ENCODE measurements around the gene ROCK2.

- TF ChIP-seq ZNF704 (tag by site-specific recombination; IDR thresholded peaks at IDR 0.05) = no peak
- TF ChIP-seq, protein P1, sequence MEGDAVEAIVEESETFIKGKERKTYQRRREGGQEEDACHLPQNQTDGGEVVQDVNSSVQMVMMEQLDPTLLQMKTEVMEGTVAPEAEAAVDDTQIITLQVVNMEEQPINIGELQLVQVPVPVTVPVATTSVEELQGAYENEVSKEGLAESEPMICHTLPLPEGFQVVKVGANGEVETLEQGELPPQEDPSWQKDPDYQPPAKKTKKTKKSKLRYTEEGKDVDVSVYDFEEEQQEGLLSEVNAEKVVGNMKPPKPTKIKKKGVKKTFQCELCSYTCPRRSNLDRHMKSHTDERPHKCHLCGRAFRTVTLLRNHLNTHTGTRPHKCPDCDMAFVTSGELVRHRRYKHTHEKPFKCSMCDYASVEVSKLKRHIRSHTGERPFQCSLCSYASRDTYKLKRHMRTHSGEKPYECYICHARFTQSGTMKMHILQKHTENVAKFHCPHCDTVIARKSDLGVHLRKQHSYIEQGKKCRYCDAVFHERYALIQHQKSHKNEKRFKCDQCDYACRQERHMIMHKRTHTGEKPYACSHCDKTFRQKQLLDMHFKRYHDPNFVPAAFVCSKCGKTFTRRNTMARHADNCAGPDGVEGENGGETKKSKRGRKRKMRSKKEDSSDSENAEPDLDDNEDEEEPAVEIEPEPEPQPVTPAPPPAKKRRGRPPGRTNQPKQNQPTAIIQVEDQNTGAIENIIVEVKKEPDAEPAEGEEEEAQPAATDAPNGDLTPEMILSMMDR (tag by site-specific recombination; IDR thresholded peaks at IDR 0.05) = no peak
- no peak for TF ChIP-seq REST (tag by site-specific recombination; IDR thresholded peaks at IDR 0.05)
- TF ChIP-seq ZSCAN5A (tag by site-specific recombination; IDR thresholded peaks at IDR 0.05) = no peak
- no peak for TF ChIP-seq ZBTB1 (tag by site-specific recombination; IDR thresholded peaks at IDR 0.05)
- no peak for TF ChIP-seq YY1 (tag by site-specific recombination; IDR thresholded peaks at IDR 0.05)
- TF ChIP-seq HOXA7 (CRISPR knock-in tag; IDR thresholded peaks at IDR 0.05; ENCODE audit: borderline replicate concordance) = no peak
- no peak for TF ChIP-seq ZNF530 (tag by site-specific recombination; IDR thresholded peaks at IDR 0.05; ENCODE audit: low read depth)
These were observed 3.8 kb upstream of the ROCK2 start for GRCh38 chr2:11348209-11348749.

Data from HEK293 (cell line).